IPS-11a (cell line): ENCODE data around the gene SELENOO.
"Not testable (repeated sequence)": the region's sequence is repeated elsewhere in the genome, so short reads cannot be mapped to it uniquely, and the experiment has no call there.

Source experiments
- H3K4me3 ChIP-seq: one replicate; pipeline ENCODE4 v1.5.1; 2013; ENCODE audit warnings: low read depth, low read length, control low read depth

Gene SELENOO

GRCh38 chr22:50200461-50201190 is at the start of gene SELENOO:
Gene SELENOO (plus strand): TSS chr22:50201011. CDS start chr22:50201037, 26 bp downstream.
- H3K4me3 ChIP-seq, result peak within 1 kb of the TSS; percentile 67

DNA sequence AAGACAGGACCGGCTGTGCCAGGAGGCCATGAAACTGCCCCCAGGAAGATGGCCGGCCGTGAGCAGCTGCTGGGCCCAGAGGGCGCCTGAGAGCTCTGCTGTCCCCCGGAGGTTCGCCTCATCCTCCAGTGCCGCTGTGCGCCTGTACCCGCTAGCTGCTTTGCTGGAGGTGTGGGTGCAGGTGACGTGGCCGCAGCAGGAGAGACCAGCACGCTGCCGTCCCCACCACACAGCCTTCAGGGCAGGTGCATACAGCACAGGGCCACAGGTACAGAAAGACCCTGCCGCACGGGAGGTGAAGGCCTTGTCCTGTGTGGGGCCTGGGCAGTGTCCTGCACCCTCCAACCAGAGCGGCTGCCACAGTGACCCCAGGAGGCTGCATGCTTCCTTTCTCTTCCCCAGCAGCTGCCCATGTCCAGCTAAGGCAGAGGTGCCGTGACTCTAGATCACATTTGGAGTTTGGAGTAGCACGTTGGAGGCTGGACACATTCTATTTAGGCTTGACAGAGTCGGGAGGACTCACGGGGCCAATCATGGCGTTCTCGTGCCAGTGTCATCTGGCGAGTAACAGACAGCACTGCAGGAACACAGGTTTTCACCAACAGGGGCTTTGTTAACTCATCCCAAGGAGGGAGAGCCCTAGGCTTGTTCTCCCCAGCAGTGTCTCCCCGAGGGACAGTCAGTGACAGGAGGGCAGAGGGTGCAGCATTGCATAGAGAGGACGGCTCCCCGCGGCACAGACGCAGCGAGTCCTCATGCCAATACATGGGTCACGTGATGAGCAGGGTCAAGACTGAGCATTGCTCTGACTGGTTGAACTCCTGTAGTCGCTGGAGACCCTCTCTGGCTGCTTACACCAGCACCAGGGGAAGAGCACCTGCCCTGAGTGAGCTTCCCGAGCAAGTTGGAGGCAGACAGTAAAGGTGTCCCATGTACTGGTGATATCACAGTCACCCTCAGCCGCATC is 49.0 kb upstream of the SELENOO start:
- H3K4me3 ChIP-seq, result no peak overlapping the region

GRCh38 chr22:50153056-50153755 is 47.6 kb upstream of the SELENOO start:
- H3K4me3 ChIP-seq, result no peak overlapping the region

- H3K4me3 ChIP-seq, result no peak overlapping the region
Measured at GRCh38 chr22:50153756-50154140, 47.1 kb upstream of the SELENOO start.

DNA sequence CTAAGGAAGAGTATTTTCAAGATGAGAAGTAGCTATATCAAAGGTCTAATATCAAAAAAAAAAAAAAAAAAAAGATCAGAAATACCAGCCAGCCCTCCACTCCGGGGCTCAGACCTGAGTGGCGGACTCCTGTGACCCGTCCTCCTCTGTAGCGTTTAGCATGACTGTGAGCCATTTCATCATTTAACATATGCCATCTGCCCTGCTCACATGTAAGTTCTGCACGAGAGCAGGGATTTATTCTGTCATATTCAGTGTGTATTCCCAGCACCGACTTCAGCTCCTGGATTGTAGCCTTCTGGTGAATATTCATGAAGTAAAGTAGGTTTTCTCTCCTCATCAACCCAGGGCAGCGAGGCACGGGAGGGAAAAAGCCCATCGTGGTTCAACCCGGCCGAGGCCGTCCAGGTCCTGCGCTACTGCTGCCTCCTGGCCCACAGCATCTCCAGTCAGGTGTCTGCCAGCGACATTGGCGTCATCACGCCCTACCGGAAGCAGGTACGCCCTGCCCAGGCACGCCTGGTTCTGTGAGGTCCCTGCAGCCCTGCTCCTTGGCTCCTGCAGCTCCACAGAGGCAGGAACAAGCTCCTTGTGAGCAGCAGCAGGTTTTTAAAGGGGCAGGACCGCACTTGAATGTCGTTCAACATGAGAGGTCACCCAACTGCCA is 43.0 kb upstream of the SELENOO start:
- no peak overlapping the region for H3K4me3 ChIP-seq

DNA sequence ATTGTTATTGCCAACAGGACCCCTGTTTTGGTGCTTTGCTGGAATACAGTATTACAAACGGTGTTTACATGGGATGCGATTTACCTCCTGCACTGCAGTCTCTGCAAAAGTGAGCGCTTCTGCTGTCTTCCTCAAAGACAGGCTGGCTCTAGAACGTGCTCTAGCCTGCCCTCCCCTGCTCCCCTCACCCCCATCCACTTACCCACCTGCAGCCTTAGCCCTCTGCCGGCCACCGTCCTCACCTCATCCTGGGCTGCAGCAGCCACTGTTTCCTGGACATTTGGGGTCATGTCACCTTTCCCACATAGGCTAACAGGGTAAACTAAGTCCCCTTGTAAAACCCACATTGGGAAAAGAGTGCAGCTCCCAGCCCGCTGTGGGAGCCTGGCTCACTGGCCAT is 39.9 kb upstream of the SELENOO start:
- H3K4me3 ChIP-seq, result no peak overlapping the region

DNA sequence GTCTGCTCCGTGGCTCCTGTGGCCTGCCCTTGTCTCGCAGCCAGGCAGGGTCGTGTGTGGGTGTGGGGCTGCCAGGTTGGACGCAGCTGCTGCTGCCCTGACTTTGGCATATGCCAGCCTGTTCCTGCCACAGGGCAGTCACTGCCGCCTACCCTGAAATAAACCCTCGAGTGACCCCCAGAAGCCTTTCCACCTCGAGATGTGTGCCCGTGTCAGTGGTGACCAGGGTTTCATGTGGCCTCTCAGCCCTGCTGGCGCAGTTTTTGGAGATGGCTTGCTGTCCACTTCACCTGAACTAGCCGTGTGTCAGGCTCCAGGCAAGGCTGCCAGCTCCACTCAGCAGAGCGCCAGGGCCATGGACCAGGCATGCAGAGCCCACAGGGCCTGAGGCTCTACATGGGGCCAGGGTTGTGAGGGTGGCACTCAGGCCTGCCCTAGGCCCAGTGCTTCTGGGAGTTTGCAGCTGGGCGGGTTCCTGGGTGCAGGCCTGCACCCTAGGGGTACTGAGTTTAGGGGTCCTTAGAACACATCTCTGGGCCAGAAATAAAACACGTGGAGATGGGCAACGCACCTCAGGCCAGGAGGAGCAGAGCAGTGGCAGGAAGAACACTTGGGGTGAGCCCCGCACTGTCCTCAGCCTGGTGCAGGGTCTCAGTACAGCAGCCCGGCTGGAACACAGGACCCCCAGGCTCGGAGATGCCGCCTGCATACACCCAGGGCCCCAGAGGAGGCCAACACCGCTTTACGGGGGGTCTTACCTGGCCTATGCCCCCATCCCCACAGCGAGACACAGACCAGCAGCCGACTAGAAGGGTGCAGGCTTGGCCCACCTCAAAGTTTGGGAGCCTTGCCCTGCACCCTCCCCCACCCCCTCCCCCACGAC is 39.1 kb upstream of the SELENOO start:
- no peak overlapping the region for H3K4me3 ChIP-seq

GRCh38 chr22:50162391-50162956 is 38.3 kb upstream of the SELENOO start:
- no peak overlapping the region for H3K4me3 ChIP-seq

GRCh38 chr22:50165436-50166123 is 35.2 kb upstream of the SELENOO start:
- H3K4me3 ChIP-seq, result no peak overlapping the region

GRCh38 chr22:50167689-50168489 is 32.9 kb upstream of the SELENOO start:
- no peak overlapping the region for H3K4me3 ChIP-seq

- not testable (repeated sequence) for H3K4me3 ChIP-seq
Measured at GRCh38 chr22:50168490-50169180, 32.2 kb upstream of the SELENOO start.

- peak overlapping the region; percentile 35 for H3K4me3 ChIP-seq
Measured at GRCh38 chr22:50169181-50169759, 31.5 kb upstream of the SELENOO start.

- peak overlapping the region; percentile 35 for H3K4me3 ChIP-seq
Measured at GRCh38 chr22:50169774-50170341, 31.0 kb upstream of the SELENOO start.

- peak within 1 kb of the TSS; percentile 78 for H3K4me3 ChIP-seq
Measured at GRCh38 chr22:50170453-50171318, 30.1 kb upstream of the SELENOO start, which contains the start of gene PANX2. Gene PANX2 (plus strand): TSS chr22:50170731. CDS start chr22:50170731, 0 bp downstream.

DNA sequence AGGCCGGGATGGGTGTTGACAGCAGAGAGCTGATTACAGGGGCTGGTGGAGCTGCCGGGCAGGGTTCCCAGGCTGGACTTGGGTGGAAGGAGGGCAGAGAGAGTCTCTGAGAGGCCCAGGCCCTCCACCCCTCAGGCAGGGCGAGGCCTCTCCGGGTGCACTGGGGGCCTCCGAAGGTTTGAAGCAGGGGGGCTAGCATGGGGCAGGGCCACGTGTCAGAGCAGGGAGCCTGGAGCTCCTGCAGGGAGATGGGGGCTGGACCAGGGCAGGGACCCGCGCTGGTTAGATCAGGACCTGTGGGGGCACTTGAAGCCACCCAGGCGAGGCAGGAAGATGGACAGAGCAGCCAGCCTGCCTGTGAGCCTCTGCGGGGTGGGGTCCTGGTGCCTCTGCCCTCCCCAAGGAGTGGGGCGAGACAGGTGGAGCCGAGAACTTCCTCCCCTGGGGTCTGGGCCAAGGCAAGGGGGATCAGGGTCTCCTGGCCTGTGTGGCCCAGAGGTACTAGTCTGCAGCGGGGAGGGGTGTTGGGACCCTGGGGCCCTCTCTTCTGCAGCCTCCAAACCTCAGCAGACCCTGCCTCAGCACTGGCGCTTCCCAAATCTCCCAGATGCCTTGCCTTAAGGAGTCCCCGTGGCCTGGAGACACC is 29.4 kb upstream of the SELENOO start:
- peak overlapping the region; percentile 78 for H3K4me3 ChIP-seq
